ENCODE results near the gene ZNF837.
"Not testable (repeated sequence)": the region's sequence is repeated elsewhere in the genome, so short reads cannot be mapped to it uniquely, and the experiment has no call there.

Gene ZNF837

DNA sequence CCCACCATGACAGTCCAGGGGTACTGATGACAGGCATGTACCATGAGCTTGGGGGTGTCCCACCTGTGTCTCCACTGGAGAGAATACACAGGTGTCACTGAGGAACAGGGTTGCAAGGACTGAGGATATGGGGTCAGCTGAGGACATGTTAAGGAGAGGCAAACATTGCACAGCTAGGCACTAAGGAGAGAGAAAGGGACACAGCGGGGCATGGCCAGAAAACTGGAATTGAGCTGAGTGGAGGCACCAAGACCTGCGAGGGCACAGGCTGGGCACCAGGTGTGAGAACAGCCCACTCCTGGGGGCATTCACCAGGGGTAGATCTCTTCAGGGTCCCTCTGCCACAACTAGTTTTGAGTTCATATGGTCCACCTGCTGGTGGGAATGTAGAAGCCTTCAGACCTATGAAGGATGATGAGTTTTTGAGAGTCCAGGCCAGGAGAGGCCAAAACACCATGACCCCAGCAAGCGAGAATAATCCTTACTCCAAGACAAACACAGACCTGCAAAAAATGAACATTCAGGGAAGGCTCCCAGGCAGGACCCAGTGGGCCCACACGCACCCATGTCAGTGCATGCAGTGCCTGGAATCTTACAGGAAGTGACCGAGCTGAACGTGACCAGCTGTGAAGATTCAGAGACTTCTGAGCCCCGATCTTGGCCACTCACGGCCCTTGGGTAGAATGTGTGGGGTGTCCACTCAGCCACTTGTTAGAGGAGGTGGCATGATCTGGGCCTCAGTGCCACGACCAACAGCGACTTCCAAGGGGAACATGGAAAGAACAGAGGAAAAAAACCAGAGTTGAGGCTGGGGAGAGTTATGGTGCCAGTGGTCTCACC, 26.2 kb upstream of the ZNF837 start (continued):
- TF ChIP-seq ZNF239 (tag by site-specific recombination; IDR thresholded peaks at IDR 0.05), result no peak
- TF ChIP-seq OVOL3 (tag by site-specific recombination; IDR thresholded peaks at IDR 0.05), result no peak
- TF ChIP-seq TCF7L2 (IDR thresholded peaks at IDR 0.05; ENCODE audit: borderline replicate concordance, low read depth, low read length), result no peak
- TF ChIP-seq ZNF416 (tag by site-specific recombination; IDR thresholded peaks at IDR 0.05), result no peak
- TF ChIP-seq, protein P1, sequence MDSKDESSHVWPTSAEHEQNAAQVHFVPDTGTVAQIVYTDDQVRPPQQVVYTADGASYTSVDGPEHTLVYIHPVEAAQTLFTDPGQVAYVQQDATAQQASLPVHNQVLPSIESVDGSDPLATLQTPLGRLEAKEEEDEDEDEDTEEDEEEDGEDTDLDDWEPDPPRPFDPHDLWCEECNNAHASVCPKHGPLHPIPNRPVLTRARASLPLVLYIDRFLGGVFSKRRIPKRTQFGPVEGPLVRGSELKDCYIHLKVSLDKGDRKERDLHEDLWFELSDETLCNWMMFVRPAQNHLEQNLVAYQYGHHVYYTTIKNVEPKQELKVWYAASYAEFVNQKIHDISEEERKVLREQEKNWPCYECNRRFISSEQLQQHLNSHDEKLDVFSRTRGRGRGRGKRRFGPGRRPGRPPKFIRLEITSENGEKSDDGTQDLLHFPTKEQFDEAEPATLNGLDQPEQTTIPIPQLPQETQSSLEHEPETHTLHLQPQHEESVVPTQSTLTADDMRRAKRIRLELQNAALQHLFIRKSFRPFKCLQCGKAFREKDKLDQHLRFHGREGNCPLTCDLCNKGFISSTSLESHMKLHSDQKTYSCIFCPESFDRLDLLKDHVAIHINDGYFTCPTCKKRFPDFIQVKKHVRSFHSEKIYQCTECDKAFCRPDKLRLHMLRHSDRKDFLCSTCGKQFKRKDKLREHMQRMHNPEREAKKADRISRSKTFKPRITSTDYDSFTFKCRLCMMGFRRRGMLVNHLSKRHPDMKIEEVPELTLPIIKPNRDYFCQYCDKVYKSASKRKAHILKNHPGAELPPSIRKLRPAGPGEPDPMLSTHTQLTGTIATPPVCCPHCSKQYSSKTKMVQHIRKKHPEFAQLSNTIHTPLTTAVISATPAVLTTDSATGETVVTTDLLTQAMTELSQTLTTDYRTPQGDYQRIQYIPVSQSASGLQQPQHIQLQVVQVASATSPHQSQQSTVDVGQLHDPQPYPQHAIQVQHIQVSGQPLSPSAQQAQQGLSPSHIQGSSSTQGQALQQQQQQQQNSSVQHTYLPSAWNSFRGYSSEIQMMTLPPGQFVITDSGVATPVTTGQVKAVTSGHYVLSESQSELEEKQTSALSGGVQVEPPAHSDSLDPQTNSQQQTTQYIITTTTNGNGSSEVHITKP (tag by site-specific recombination; IDR thresholded peaks at IDR 0.05), result peak; percentile 73
- no peak for TF ChIP-seq ZNF37A (tag by site-specific recombination; IDR thresholded peaks at IDR 0.05)

DNA sequence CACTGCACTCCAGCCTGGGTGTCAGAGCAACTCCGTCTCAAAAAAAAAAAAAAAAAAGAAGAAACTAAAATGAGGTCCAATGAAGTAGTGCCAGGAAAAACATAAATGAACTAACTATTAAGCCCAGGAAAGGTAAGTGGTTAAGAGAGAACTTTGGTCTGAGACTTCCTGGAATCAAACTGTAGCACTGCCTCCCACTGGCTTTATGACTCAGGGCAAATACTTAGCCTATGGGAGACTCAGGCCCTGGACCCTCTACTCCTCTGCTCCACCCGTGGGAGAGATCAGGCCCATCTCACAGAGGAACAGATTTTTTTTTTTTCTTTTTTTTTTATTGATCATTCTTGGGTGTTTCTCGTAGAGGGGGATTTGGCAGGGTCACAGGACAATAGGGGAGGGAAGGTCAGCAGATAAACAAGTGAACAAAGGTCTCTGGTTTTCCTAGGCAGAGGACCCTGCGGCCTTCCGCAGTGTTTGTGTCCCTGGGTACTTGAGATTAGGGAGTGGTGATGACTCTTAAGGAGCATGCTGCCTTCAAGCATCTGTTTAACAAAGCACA, 23.2 kb upstream of the ZNF837 start:
- ChIA-PET POLR2A (interaction anchor here (0.7 to 1.7 kb wide), 2 partner anchors 42 to 66 kb away, joined by 5 to 6 read pairs; partner anchors contain the start of gene ZNF497), CTCF (interaction anchor here (1.1 kb wide), 1 partner anchor 72 kb away, joined by 8 read pairs; the partner anchor contains the start of gene ZNF446)
- H3K4me1 ChIP-seq (ENCODE audit: control insufficient read depth, insufficient read depth, low read length); H3K36me3 ChIP-seq (ENCODE audit: control insufficient read depth in 2 of 2, insufficient read depth in 1 of 2, low read length in 2 of 2); H3K9me3 ChIP-seq (ENCODE audit: control insufficient read depth, insufficient read depth, low read depth, low read length); H3K27ac ChIP-seq (ENCODE audit: extremely low read depth, low read depth, low read length); H3K4me3 ChIP-seq (ENCODE audit: low read depth, low read length): not testable (repeated sequence)
- TF ChIP-seq, protein P2, sequence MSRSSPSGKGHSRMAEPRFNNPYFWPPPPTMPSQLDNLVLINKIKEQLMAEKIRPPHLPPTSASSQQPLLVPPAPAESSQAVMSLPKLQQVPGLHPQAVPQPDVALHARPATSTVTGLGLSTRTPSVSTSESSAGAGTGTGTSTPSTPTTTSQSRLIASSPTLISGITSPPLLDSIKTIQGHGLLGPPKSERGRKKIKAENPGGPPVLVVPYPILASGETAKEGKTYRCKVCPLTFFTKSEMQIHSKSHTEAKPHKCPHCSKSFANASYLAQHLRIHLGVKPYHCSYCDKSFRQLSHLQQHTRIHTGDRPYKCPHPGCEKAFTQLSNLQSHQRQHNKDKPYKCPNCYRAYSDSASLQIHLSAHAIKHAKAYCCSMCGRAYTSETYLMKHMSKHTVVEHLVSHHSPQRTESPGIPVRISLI (tag by site-specific recombination; IDR thresholded peaks at IDR 0.05), result peak; percentile 57; the same call in 1 of the 2 replicates
- TF ChIP-seq BCL11B (tag by site-specific recombination; IDR thresholded peaks at IDR 0.05; ENCODE audit: low read depth) (peak; percentile 49; the same call in 1 of the 2 replicates), ZFHX2 (tag by site-specific recombination; conservative IDR thresholded peaks at IDR 0.05) (0 out of 2 replicates have a peak, but pooled peaks have one; percentile 16), EGR2 (tag by site-specific recombination; IDR thresholded peaks at IDR 0.05; ENCODE audit: low read depth) (peak; percentile 44; the same call in 1 of the 2 replicates), ZNF510 (tag by site-specific recombination; IDR thresholded peaks at IDR 0.05; ENCODE audit: insufficient replicate concordance) (peak; percentile 69), KLF1 (tag by site-specific recombination; IDR thresholded peaks at IDR 0.05) (peak; percentile 42; the same call in 1 of the 2 replicates)

DNA sequence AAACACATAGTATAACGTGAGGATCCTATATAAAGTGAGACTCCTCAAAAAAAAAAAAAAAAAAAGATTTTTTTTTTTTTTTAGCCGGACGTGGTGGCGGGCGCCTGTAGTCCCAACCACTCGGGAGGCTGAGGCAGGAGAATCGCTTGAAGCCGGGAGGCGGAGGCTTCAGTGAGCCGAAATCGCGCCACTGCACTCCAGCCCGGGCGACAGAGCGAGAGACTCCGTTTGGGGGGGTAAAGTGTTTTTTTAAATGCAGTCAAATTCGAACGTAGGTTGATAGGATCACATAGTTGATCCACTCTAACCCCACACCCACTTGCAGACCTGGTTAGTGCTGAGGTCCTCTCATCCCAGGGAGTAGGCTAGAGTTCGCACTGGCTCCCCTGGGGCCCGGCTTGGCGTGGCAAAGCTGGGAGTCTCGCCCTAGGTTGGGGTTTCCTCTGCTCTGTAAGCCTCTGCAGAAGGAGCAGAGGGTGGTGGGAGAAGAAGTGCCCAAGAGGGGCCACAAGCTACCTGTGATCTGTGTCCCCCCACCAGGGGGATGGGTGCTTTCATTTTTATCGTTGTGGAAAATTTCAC, 21.1 kb upstream of the ZNF837 start:
- Histone ChIP-seq H3K36me3 (ENCODE audit: control insufficient read depth in 2 of 2, insufficient read depth in 1 of 2, low read length in 2 of 2) (peaks cover 0 to 5% of the 10 kb centered on the region in 2 experiments; a peak in 2 of 3 replicates), H3K27ac (ENCODE audit: extremely low read depth, low read depth, low read length) (no peak overlapping the region), H3K9me3 (ENCODE audit: control insufficient read depth, insufficient read depth, low read depth, low read length) (no peaks in the 10 kb centered on the region), H3K4me1 (ENCODE audit: control insufficient read depth, insufficient read depth, low read length) (peaks cover 3% of the 10 kb centered on the region; the same call in 1 of the 2 replicates), H3K4me3 (ENCODE audit: low read depth, low read length) (peak overlapping the region; percentile 66)
- ChIA-PET CTCF (no interaction called here), POLR2A (interaction anchor here (0.6 to 1.7 kb wide), 2 partner anchors 20 to 39 kb away, joined by 4 to 5 read pairs; partner anchors contain the start of gene ZNF497)
- TF ChIP-seq ZNF585B (tag by site-specific recombination; IDR thresholded peaks at IDR 0.05) (no peak), ZNF660 (tag by site-specific recombination; IDR thresholded peaks at IDR 0.05) (0 out of 2 replicates have a peak, but pooled peaks have one; percentile 3), ZNF169 (tag by site-specific recombination; IDR thresholded peaks at IDR 0.05) (no peak)
- TF ChIP-seq, protein P2 (tag by site-specific recombination; IDR thresholded peaks at IDR 0.05), result peak; percentile 51; the same call in 1 of the 2 replicates

Measured in HEK293 (cell line).